Hepatocyte (in vitro differentiated cells): ENCODE measurements around the gene SLC6A11.

Experiments
- EZH2 ChIP-seq: fragments of 200-600 bp; sonication (generic); IDR thresholded peaks from 2 replicates; pipeline ENCODE4 v1.6.1; 2016; ENCODE audit warnings: antibody characterized with exemption, mild to moderate bottlenecking, borderline replicate concordance
- TF ChIP-seq, protein P1 (sequence below): fragments of 200-600 bp; sonication (generic); IDR thresholded peaks from 2 replicates; pipeline ENCODE4 v1.5.1; 2016; ENCODE audit warnings: antibody characterized with exemption, mild to moderate bottlenecking; ENCODE audit not compliant: poor library complexity

DNA sequence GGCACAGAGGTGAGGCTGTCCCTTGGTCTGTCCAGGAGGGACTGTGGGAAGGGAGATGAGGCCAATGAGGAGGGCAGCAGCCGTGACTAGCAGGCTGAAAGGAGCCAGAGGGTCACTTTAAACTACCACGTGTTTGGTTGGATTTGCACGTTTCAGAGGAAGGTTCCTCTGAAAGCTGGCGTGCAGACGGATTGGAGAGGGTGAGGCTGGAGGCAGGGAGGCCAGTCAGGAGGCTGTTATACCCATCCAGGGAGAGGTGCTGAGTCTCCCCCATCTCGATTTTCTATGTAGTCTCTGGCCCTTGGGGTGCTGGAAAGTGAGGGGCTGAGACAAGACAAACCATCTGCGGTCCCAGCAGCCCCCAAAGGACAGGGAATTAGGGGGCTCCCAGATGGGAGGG is 116.6 kb downstream of the SLC6A11 start:
- TF ChIP-seq, protein P1, sequence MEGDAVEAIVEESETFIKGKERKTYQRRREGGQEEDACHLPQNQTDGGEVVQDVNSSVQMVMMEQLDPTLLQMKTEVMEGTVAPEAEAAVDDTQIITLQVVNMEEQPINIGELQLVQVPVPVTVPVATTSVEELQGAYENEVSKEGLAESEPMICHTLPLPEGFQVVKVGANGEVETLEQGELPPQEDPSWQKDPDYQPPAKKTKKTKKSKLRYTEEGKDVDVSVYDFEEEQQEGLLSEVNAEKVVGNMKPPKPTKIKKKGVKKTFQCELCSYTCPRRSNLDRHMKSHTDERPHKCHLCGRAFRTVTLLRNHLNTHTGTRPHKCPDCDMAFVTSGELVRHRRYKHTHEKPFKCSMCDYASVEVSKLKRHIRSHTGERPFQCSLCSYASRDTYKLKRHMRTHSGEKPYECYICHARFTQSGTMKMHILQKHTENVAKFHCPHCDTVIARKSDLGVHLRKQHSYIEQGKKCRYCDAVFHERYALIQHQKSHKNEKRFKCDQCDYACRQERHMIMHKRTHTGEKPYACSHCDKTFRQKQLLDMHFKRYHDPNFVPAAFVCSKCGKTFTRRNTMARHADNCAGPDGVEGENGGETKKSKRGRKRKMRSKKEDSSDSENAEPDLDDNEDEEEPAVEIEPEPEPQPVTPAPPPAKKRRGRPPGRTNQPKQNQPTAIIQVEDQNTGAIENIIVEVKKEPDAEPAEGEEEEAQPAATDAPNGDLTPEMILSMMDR, result no peak
- TF ChIP-seq EZH2, result no peak
